Measurements from ENCODE around the gene BPIFA1. TPM values are rescaled to one million over a fixed set of nuclear protein-coding genes. Genes with fewer than 3 reads are reported as not detected.
A peak's percentile ranks its signal among the peaks of the same experiment; 100 is the strongest.

Gene BPIFA1
- total and polyA plus RNA-seq, 4 donors, result 0.48 to 153 (median 36.4) TPM

- H3K4me1 ChIP-seq (ENCODE audit: control insufficient read depth in 5 of 5, insufficient read depth in 5 of 5, low read length in 5 of 5), result peaks cover 0 to 2% (median 0%) of the 10 kb centered on the region in 5 donors
- no peaks in the 10 kb centered on the region for H3K27me3 ChIP-seq (ENCODE audit: control insufficient read depth in 3 of 3, insufficient read depth in 3 of 3, low read length in 2 of 3)
- no peak overlapping the region for H3K27ac ChIP-seq (ENCODE audit: low read depth in 1 of 2, low read length in 1 of 2)
- DNase-seq, result no peak
- no peak for TF ChIP-seq CTCF (IDR thresholded peaks at IDR 0.05; ENCODE audit: control extremely low read depth, extremely low read depth)
- WGBS, 2 donors, result 59 to 70% methylated on average over 4 of the region's 4 CpGs
- H3K9me3 ChIP-seq (ENCODE audit: control insufficient read depth in 4 of 4, insufficient read depth in 3 of 4, low read length in 3 of 4), result peaks cover 0 to 2% (median 0%) of the 10 kb centered on the region in 4 donors
- no peak for ATAC-seq (ENCODE audit: insufficient read depth, low FRiP score)
- H3K9ac ChIP-seq (ENCODE audit: insufficient read depth in 1 of 2, low read length in 2 of 2), result no peak overlapping the region
- H3K36me3 ChIP-seq (ENCODE audit: control insufficient read depth in 4 of 4, insufficient read depth in 4 of 4, low read length in 4 of 4), result no peaks in the 10 kb centered on the region
- no peak overlapping the region for H3K4me3 ChIP-seq
Observed at GRCh38 chr20:33202451-33202850, 33.3 kb upstream of the BPIFA1 start.

- Histone ChIP-seq H3K27me3 (ENCODE audit: control insufficient read depth in 3 of 3, insufficient read depth in 3 of 3, low read length in 2 of 3) (no peaks in the 10 kb centered on the region), H3K9ac (ENCODE audit: insufficient read depth in 1 of 2, low read length in 2 of 2) (no peak overlapping the region), H3K36me3 (ENCODE audit: control insufficient read depth in 4 of 4, insufficient read depth in 4 of 4, low read length in 4 of 4) (no peaks in the 10 kb centered on the region), H3K4me1 (ENCODE audit: control insufficient read depth in 5 of 5, insufficient read depth in 5 of 5, low read length in 5 of 5) (peaks cover 0 to 2% (median 0%) of the 10 kb centered on the region in 5 donors), H3K4me3 (no peak overlapping the region), H3K9me3 (ENCODE audit: control insufficient read depth in 4 of 4, insufficient read depth in 3 of 4, low read length in 3 of 4) (no peaks in the 10 kb centered on the region), H3K27ac (ENCODE audit: low read depth in 1 of 2, low read length in 1 of 2) (no peak overlapping the region)
- WGBS, 2 donors, result 83 to 91% methylated on average over 3 of the region's 3 CpGs
- DNase-seq (no peak), ATAC-seq (ENCODE audit: insufficient read depth, low FRiP score) (no peak)
- TF ChIP-seq CTCF (IDR thresholded peaks at IDR 0.05; ENCODE audit: control extremely low read depth, extremely low read depth), result no peak
Observed at GRCh38 chr20:33203444-33203843, 32.4 kb upstream of the BPIFA1 start.

GRCh38 chr20:33209789-33210188 is 26.0 kb upstream of the BPIFA1 start:
- 6% methylated on average over 13 of the region's 13 CpGs for WGBS, 2 donors
- no peak for ATAC-seq (ENCODE audit: insufficient read depth, low FRiP score)

More at GRCh38 chr20:33209789-33210188, 26.0 kb upstream of the BPIFA1 start:
- no peak overlapping the region for H3K27ac ChIP-seq (ENCODE audit: low read depth in 1 of 2, low read length in 1 of 2)
- no peak overlapping the region for H3K4me3 ChIP-seq
- peaks cover 0 to 4% (median 0%) of the 10 kb centered on the region in 5 donors for H3K4me1 ChIP-seq (ENCODE audit: control insufficient read depth in 5 of 5, insufficient read depth in 5 of 5, low read length in 5 of 5)
- TF ChIP-seq CTCF (IDR thresholded peaks at IDR 0.05; ENCODE audit: control extremely low read depth, extremely low read depth), result no peak
- peaks cover 0 to 3% (median 0%) of the 10 kb centered on the region in 3 donors for H3K27me3 ChIP-seq (ENCODE audit: control insufficient read depth in 3 of 3, insufficient read depth in 3 of 3, low read length in 2 of 3)
- DNase-seq, result peak; percentile 77 to 84 (median 79)
- peaks cover 0 to 2% (median 0%) of the 10 kb centered on the region in 4 donors for H3K9me3 ChIP-seq (ENCODE audit: control insufficient read depth in 4 of 4, insufficient read depth in 3 of 4, low read length in 3 of 4)
- no peak overlapping the region for H3K9ac ChIP-seq (ENCODE audit: insufficient read depth in 1 of 2, low read length in 2 of 2)
- no peaks in the 10 kb centered on the region for H3K36me3 ChIP-seq (ENCODE audit: control insufficient read depth in 4 of 4, insufficient read depth in 4 of 4, low read length in 4 of 4)

Data from lung (tissue), 12 donors.